ENCODE results near the gene PLPP3. TPM values are rescaled to one million over a fixed set of nuclear protein-coding genes. Genes with fewer than 3 reads are reported as not detected.

Gene PLPP3
- total and polyA plus RNA-seq, 2 donors (not counting 1 experiment from before 2014, with no cell fraction given), result 343 to 465 TPM

GRCh38 chr1:56512724-56513494 is 66.5 kb downstream of the PLPP3 start:
- H3K27ac ChIP-seq (ENCODE audit: insufficient read depth, low read length), result no peak overlapping the region
- no peak overlapping the region for H3K4me2 ChIP-seq (ENCODE audit: extremely low read depth, insufficient read depth, low read length)
- peaks cover 41% of the 10 kb centered on the region for H3K36me3 ChIP-seq (ENCODE audit: control insufficient read depth, insufficient read depth, low read length)
- H4K20me1 ChIP-seq (ENCODE audit: control insufficient read depth, extremely low read depth, insufficient read depth, low read length), result no peaks in the 10 kb centered on the region
- H2AFZ ChIP-seq (ENCODE audit: low read length), result no peak overlapping the region
- no peak for DNase-seq (ENCODE audit: low read depth in 2 of 2)
- H3K27me3 ChIP-seq (ENCODE audit: control insufficient read depth, insufficient read depth, low read length), result no peaks in the 10 kb centered on the region
- H3K4me1 ChIP-seq (ENCODE audit: control insufficient read depth, extremely low read depth, insufficient read depth, low read length), result peaks cover 7% of the 10 kb centered on the region
- no peak overlapping the region for H3K9ac ChIP-seq (ENCODE audit: insufficient read depth, low read length)
- no peaks in the 10 kb centered on the region for H3K9me3 ChIP-seq (ENCODE audit: control insufficient read depth, insufficient read depth, low read depth, low read length)
- peaks cover 24% of the 10 kb centered on the region for H3K79me2 ChIP-seq (ENCODE audit: control insufficient read depth, insufficient read depth, low read length)
- no peak overlapping the region for H3K4me3 ChIP-seq (replicated peaks in 1 of 4; ENCODE audit: control extremely low read depth in 1 of 4, insufficient read depth in 1 of 4, low read depth in 3 of 4, low read length in 4 of 4)
- no peak for TF ChIP-seq CTCF (conservative IDR thresholded peaks at IDR 0.05 in 1 of 2, IDR thresholded peaks at IDR 0.05 in 1 of 2; ENCODE audit: low read depth in 1 of 2, low read length in 2 of 2)
- no peak for TF ChIP-seq EZH2 (IDR thresholded peaks at IDR 0.05; ENCODE audit: low read length, missing control alignments)

- Histone ChIP-seq H3K9me3 (ENCODE audit: control insufficient read depth, insufficient read depth, low read depth, low read length) (no peaks in the 10 kb centered on the region), H3K4me2 (ENCODE audit: extremely low read depth, insufficient read depth, low read length) (no peak overlapping the region), H3K27me3 (ENCODE audit: control insufficient read depth, insufficient read depth, low read length) (no peaks in the 10 kb centered on the region), H3K36me3 (ENCODE audit: control insufficient read depth, insufficient read depth, low read length) (peaks cover 48% of the 10 kb centered on the region), H3K79me2 (ENCODE audit: control insufficient read depth, insufficient read depth, low read length) (peaks cover 25% of the 10 kb centered on the region), H3K4me3 (replicated peaks in 1 of 4; ENCODE audit: control extremely low read depth in 1 of 4, insufficient read depth in 1 of 4, low read depth in 3 of 4, low read length in 4 of 4) (no peak overlapping the region), H2AFZ (ENCODE audit: low read length) (no peak overlapping the region), H3K4me1 (ENCODE audit: control insufficient read depth, extremely low read depth, insufficient read depth, low read length) (peaks cover 8% of the 10 kb centered on the region), H4K20me1 (ENCODE audit: control insufficient read depth, extremely low read depth, insufficient read depth, low read length) (no peaks in the 10 kb centered on the region), H3K27ac (ENCODE audit: insufficient read depth, low read length) (no peak overlapping the region), H3K9ac (ENCODE audit: insufficient read depth, low read length) (no peak overlapping the region)
- TF ChIP-seq EZH2 (IDR thresholded peaks at IDR 0.05; ENCODE audit: low read length, missing control alignments) (no peak), CTCF (conservative IDR thresholded peaks at IDR 0.05 in 1 of 2, IDR thresholded peaks at IDR 0.05 in 1 of 2; ENCODE audit: low read depth in 1 of 2, low read length in 2 of 2) (no peak)
- DNase-seq (ENCODE audit: low read depth in 2 of 2), result no peak
These were observed 67.6 kb downstream of the PLPP3 start for GRCh38 chr1:56511766-56512165.

GRCh38 chr1:56511364-56511763 is 68.0 kb downstream of the PLPP3 start:
- Histone ChIP-seq H3K9ac (ENCODE audit: insufficient read depth, low read length) (no peak overlapping the region), H3K27me3 (ENCODE audit: control insufficient read depth, insufficient read depth, low read length) (no peaks in the 10 kb centered on the region), H3K79me2 (ENCODE audit: control insufficient read depth, insufficient read depth, low read length) (peaks cover 25% of the 10 kb centered on the region), H3K4me3 (replicated peaks in 1 of 4; ENCODE audit: control extremely low read depth in 1 of 4, insufficient read depth in 1 of 4, low read depth in 3 of 4, low read length in 4 of 4) (no peak overlapping the region), H3K36me3 (ENCODE audit: control insufficient read depth, insufficient read depth, low read length) (peaks cover 48% of the 10 kb centered on the region), H4K20me1 (ENCODE audit: control insufficient read depth, extremely low read depth, insufficient read depth, low read length) (no peaks in the 10 kb centered on the region), H3K4me1 (ENCODE audit: control insufficient read depth, extremely low read depth, insufficient read depth, low read length) (peaks cover 8% of the 10 kb centered on the region), H3K9me3 (ENCODE audit: control insufficient read depth, insufficient read depth, low read depth, low read length) (no peaks in the 10 kb centered on the region), H2AFZ (ENCODE audit: low read length) (no peak overlapping the region), H3K4me2 (ENCODE audit: extremely low read depth, insufficient read depth, low read length) (no peak overlapping the region), H3K27ac (ENCODE audit: insufficient read depth, low read length) (no peak overlapping the region)
- DNase-seq (ENCODE audit: low read depth in 2 of 2), result no peak
- TF ChIP-seq CTCF (conservative IDR thresholded peaks at IDR 0.05 in 1 of 2, IDR thresholded peaks at IDR 0.05 in 1 of 2; ENCODE audit: low read depth in 1 of 2, low read length in 2 of 2) (no peak), EZH2 (IDR thresholded peaks at IDR 0.05; ENCODE audit: low read length, missing control alignments) (no peak)

All from fibroblast of lung (primary cell).